ENCODE data around the gene BRMS1.

The BRMS1 gene

DNA sequence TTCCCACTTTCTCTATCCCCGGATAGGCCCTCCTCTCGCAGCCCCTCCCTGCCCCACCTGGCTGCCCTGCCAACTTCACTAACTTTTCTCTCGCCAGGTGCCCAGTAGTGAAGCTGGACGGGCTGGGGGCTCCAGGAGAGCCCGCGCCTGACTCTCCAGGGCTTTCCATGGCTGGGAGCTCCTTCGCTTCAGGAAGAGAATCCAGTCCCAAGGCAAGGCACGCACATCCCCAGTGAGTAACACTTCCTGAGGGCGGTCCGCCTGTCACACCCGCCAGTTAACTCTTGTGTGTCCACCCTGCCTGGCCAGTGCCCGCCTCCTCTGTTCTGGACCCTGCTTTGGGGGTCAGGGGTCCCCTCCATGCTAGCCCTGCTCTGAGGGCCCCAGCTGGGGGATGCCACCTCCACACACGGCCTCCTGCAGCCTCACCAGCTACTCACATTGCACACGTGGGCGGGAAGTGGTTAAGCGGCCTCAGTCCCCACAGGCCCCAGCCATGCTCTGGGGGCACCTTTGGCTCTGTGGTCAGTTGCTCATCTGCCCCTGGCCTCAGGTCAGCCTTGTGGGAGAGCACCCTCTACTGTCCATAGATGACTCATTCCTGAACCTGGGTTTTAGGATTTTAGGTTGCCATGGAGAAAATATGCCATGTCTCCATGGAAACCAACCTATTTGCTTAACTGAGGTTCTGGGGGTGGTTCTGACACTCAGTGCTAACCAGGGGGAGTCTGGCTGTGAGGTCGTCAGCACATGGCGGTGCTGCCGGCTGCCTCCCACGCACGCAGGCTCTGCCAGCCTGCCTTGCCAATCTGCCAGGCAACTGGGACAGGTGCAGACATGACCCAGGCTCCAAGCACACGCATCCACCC, 8.4 kb downstream of the BRMS1 start, which contains the start of gene RIN1:
Gene RIN1, minus strand, starts transcription at position 201 of the 869 bp plus-strand sequence. Its CDS starts 32 bp downstream, at position 169.
- DNase-seq (ENCODE audit: low spot score), result peak; percentile 86

DNA sequence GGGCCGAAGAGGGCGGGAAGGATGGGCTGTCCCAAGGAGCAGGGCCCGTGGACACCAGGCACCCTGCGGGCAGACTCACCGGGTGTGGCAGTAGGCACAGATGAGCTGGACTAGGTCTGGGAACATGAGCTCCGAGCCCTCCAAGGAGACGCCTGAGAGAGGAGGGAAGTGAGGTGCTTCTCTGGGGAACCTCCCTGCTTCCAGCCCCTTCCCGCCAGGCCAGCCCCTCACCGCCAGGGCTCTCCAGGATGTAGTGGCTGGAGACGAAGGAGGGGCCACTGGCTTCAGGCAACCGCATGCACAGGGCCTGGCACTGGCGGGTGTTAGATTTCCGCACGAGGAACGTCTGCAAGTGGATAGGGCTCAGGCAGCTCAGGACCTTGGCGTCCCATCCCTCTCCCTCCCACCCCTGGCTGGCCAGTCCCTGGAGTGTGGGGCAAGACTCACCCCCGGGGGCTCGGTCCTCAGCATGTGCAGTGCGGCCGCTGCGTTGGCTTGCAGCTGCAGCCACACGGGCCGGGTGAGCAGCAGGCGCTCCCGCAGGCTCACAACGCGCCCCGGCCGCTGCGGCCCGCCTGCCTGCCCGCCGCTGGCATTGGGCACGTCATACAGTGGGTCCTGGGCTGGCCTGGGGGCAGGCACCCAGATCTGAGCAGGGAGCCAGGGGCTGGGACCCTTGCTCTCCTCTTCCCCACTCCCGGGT, 9.2 kb downstream of the BRMS1 start:
- DNase-seq (ENCODE audit: low spot score), result peak; percentile 80

DNA sequence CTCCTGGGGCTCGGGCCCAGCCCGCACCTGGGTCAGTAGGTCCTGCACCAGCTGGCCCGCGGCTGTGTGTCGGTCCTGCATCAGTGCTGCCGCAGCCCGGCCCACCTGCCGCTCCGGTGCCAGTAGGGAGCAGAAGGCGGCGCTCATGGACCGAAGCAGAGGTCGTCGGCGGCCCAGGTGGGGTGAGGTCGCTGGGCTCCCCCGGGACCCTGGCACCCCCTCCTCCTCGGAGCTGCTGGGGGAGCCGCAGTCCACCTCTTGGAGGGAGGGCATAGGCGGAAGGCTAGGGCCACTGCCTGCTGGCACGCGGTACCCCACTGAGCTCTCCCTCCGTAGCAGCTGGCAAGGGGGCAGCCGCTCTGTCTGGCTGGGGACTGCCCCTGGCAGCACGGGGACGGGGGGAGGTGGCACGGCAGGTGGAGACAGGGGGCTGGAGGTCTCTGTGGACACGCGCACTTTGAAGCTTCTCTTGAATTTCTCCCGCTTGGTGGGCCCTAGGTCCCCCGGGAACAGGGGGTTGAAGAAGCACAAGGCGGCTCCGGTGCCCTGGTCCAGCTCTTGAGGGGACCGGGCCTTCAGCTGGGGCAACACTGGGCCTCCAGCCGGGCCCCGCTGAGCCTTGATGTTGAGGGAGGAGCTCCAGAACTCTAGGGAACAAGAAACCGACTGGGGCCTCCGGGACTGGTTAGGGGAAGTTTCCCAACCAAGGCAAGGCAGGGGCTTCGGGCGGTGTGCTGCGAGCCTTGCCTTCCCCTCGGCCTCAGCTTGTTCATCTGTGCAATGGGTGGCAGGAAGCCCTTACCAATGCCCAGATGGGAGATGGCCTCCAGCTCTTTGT, 10.1 kb downstream of the BRMS1 start:
- DNase-seq (ENCODE audit: low spot score), result no peak

DNA sequence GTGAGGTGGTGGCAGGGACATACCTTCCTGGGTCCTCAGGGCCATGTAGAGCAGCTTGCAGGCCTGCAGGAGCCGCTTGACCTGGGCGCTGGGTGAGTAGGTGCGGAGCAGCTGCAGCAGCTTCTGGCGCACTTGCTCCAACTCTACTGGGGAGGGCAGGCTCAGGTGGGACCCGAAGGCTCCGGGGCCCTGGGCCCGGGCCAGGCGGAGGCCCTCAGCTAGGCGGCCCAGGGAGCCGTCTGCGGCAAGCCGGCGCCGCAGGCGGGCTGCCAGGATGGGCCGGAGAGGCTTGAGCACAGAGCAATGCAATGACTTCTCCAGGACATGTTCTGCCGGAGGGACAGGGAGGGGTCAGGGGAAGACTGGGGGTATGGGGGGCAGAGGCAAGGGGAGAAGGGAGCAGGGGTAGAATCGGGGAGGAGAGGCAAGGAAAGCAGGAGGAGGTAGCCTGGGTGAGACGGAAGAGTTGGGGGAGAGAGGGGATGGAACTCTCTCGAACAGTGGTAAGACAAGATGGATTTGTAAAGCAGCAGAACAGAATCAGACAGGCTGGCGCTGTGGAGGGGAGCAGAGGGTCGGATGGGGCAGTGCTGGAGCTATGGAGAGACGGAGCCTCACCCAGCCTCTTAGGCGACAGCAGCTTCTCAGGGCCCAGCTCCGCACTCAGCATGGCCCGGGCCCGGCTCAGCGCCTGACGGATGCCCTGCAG, 10.9 kb downstream of the BRMS1 start:
- DNase-seq (ENCODE audit: low spot score), result no peak

DNA sequence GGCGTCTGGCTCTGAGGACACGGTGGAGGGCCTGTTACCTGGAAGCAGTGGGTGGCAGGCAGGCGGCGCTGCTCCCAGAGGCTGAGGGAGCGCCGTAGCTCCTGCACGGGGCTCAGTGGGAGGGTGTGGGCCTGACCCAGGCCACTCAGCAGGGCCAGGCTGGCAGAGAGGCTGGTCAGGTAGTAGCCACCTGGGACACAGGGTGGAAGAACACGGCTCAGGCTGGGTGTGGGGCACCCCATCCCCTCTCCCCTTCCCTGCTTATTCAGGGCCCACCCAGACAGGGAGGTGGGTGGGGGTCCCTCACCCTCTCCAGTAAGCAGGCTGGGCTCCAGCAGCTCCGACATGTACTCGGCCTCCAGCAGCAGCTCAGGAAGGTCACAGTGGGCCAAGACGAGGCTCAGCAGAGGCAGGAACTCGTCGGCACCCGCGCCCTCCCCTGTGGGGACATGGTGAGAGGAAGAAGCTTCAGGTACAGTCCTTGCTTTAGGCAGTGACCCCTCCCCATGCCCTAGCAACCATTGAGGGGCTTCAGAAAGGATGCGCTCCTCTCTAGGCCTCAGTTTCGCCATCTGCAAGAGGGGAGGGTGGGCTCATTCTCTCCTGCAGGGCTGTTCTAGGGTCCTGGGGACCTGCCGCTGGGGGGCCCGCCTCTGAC, 11.6 kb downstream of the BRMS1 start:
- DNase-seq (ENCODE audit: low spot score), result no peak

DNA sequence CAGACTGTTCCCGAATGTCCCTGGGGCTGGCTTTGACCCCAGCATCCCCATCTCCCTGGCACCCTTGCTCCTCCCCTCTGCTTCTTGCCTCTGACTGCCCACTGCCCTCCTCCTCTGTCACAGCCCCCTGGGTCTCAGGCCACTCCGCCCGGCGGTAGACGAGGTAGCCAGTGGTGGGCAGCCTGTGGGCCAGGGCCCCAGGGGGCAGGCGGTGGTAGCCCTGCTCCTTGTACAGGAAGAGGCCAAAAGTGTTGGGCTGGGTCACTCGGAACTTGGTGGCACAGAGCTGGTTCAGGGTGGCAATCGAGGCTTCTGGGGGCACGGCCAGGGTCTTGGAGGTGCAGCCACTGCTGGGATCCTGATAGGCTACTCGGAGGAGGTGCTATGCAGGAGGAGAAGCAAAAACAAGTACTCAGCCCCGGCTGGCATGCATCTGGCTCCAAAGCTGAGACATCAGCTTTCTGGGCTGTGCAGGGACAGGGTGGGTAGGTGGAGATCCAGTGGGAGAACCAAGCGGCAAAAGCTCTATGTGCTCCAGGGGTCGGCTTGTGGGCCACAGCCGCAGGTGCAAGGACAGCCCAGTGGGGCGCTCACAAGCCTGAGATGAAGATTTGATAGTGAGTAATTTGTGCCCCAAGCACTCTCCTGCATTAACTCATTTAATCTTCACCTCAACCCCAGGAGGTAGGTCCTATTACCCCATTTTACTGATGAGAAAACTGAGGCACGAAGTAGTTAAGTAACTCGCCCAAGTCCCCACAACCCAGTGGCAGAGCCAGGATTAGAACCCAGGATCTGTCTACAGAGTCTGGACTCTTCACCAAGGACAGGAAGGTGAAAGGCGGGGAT, 12.3 kb downstream of the BRMS1 start:
- DNase-seq (ENCODE audit: low spot score), result no peak

DNA sequence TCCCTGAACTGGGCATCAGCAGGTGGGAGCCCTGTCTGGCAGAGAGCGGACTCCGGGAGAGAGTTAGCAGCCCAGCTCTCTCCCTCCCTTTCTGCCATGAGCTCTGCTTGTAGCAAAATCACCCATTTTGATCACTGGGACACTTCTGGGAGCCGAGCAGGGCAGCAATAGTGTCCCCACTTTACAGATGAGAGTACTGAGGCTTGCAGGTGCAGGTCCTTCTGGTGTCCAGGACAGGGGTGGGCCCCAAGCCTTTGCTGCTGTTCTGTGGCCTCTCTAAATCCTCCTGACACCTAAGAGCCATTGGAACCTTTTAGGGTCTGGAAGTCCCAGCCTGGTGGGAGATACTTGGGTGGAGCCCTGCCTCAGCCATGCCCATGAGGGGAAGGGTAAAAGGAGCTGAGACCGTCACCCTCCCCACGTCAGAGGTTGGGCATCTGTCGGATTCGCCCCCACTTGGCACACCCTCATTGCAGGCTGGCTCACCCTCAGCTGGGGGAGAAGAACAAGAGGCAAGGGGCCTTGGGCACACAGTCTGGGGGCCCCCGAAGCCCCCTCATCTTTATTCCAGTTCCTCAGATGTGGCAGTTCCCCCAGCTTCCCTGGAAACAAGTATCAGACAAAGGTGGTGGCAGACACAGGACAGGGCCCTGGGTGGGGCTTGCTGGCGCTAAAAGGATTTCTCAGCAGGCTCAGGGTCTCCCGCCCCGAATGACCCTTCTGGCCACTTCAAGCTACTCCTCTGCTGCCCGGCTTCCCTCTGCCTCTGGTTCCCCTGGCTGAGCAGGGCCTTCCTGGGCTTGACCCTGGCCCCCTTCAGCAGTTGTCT, 13.1 kb downstream of the BRMS1 start:
- DNase-seq (ENCODE audit: low spot score), result no peak

DNA sequence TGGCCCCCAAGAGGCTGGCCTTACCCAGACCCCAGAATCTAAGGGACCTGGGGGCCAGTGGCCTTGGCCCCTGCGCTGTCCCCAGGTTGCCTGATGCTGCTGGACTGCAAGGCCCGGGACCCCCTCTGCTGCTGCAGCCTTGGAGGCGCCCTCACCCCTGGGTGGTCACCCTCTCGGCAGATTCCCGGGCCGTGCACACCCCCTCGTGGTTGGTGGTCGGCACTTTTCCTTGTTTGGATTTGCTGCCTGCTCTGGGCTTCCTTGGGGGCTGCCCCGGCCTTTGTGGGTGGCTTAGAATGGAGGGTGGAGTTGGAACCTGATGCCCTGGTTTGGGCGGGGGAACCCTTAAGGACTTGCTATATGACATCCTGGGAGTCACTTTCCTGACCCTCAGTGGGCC, 14.0 kb downstream of the BRMS1 start:
- no peak for DNase-seq (ENCODE audit: low spot score)

DNA sequence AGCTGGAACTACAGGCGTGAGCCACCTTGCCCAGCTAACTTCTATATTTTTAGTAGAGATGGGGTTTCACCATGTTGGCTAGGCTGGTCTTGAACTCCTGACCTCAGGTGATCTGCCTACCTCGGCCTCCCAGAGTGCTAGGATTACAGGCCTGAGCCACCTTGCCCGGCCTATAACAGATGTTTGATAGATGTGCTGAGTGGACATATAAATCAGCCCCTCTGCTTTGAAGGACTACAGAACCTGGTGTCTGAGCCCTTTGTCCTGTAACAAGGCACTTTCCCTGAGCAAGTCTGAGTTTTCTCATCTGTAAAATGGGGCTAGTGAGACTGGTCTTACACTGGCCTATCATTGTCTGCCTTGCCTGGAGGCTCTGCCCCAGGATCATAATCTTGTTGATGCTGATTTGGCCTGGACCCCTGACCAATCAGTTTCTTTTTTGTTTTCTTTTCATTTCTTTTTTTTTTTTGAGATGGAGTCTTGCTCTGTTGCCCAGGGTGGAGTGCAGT, 15.7 kb downstream of the BRMS1 start:
- DNase-seq (ENCODE audit: low spot score), result no peak

DNA sequence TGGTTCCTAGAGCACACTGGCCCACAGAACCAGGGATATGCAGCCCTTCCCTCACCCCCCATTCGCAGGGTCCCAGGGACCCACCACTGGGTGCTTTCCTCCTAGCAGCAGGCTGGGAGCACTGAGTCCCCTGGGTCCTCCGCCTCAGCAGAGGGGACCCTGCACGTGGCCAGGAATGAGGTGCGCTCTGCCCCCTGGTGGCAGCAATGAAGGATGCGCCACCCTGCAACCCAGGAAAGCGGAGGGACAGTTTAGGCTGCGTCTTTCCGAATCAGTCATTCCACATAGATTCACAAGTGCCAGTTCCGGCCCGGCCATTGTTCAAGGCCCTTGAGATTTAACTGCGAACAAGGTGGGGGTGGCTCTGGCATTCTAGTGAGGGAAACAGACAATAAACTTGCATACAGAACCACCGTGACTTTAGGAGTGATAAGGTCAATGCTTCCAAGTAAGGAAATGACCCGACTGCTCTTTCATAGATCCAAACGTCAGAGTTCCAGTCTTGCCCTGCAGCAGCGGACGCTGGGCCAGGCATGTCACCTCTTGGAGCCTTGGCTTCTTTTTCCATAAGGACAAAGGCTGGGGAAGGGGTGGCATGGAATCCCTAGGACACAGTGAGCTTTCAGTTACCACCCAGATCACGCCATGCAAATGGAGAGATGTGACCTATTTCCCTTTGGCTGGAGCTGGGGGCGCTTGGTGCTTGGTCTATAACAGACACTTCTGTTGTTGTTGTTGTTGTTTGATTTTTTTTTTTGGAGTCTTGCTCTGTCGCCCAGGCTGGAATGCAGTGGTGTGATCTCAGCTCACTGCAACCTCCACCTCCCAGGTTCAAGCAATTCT, 16.4 kb downstream of the BRMS1 start:
- DNase-seq (ENCODE audit: low spot score), result peak; percentile 86

DNA sequence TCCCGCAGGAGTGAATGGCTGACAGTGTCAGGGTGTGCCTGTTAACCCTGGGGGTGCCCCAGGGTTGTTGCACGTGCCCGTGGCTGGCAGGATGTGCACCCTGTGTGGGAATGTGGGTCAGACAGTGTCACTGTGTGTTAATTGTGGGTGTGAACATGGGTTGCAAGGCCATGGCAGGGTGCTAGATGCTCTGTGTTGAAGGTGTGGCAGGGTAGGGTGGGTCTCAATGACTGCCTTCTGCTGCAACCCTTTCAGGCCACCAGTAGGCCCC, 16.9 kb downstream of the BRMS1 start:
- DNase-seq (ENCODE audit: low spot score), result no peak

DNA sequence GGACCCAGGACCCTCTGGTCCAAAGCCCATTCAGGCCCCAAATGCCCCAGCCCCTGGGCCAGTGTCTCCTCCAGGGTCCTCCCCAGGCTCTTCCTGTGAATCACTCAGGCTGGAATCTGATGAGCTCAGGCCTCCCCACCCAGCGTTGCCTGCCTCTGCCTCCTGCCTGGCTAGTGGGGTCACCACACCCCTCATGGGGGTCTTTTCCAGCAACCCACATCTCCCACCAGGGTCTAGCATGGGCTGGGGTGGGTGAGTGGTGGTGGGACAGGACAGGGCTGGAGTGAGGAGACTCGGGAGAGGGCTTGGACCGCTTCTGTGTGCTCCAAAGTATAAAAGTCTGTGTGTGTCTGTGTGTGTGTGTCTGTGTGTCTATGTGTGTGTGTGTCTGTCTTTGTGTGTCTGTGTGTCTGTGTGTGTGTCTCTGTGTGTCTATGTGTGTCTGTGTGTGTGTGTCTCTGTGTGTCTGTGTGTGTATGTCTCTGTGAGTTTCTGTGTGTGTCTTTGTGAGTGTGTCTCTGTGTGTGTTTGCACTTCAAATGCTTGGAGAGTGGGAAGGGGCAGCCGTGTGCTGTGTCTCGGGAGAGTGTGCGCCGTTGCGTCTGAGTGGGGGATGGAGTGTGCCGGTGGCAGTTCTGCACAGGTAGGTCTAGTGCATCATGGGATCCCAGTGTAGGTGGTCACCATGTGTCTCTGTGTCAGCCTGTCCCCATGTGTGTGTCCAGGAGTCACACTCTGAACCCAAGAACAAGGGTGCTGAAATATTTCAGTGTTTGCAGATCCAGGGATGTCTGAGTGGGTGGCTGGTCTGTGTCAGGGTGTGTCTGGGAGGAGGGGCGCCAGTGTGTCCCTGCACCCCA, 17.5 kb downstream of the BRMS1 start:
- no peak for DNase-seq (ENCODE audit: low spot score)

DNA sequence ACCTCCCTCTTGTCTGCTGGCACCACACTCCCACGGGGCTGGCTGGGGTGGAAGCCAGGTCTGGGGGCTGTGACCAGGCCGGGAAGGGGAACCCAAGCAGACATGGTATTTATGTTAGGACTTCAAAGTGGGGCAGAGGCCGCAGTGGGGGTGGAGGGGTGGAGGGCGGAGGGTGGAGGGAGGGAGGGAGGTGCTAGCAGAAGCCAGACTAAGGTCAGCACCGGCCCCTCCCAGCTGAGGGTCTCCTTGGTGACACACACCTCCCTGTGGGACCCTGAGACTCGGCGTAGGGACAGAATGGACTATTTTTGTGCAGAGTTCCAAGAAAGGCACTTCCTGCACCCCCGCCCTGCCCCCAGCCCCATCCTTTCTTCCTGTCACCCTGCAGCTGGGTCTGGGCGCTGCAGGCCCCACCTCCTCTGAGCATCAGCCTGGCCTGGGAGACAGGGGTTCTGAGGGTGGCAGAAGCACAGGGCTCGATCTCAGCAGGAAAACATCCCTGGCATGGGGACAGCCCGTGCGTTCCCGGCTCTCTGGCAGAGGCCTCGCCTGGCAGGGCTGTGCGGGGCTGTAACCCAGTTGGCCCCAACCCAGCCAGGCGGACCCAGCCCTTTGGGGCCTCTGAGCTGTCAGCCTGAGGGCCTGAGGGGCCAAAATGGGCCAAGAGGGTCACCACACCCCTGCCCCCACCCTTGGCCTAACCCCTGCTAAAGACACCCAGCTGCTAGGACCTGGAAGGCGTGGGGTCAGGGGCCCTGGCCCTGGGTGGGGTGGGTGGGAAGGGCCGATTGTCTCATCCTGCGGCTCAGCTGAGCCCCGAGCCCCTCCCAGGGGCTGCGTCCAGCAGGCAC, 18.4 kb downstream of the BRMS1 start:
- DNase-seq (ENCODE audit: low spot score), result no peak

DNA sequence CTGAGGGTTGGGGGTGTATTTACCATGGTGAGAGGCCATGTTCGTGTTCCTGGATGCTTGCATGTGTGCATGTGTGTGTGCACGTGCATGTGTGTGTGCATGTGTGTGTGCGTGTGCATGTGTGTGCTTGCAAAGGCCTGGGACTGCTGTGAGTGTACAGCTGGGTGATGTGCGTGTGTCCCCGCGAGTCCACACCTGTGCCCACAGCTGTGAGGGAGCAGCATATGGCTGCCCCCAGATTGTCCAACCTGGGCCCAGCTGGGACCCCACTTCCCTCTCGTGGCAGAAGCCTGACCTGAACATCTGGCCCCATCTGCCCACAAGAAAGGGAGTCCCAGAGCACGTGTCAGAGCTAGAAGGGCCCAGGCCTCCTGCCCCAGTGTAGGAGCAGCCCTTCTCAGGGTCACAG, 19.6 kb downstream of the BRMS1 start:
- DNase-seq (ENCODE audit: low spot score), result no peak

DNA sequence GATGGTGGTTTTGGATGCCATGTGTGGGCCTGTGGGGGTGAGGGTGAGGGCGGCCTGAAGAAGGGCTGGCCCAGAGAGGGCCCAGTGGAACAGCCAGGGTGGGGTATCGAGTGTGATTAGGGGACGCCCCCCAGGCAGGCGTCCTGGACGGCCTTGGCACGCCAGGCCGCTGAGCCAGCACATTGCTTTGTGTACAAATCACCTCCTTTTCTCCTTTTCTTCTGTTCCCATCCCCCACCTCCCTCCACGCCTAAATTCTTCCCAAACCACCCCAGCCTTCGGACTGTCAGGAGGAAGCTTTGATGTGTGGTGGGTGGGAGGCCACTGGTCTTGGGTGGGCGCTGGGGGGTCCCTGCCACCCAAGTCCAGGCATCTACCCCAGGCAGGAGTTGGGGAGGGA, 20.2 kb downstream of the BRMS1 start:
- DNase-seq (ENCODE audit: low spot score), result no peak

DNA sequence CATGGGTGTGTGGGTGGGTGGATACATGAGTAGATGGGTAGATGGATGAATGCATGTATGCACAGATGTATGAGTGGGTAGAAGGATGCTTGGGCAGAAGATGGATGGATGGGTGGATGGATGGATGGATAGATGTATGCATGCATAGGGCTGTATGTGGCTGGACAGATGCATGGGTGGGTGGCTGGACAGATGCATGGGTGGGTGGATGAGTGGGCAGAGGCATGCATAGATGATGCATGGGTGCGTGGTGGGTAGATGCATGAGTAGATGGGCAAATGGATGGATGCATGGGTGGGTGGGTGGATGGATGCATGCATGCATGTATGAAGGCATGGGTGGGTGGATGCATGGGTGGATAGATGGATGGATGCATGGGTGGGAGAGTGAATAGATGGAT, 21.2 kb downstream of the BRMS1 start:
- no peak for DNase-seq (ENCODE audit: low spot score)

Measured in iPS-NIHi11 (cell line).